Non-pigmented ciliary epithelial cell (primary cell): ENCODE data around the gene HMOX2.

Source experiments
- DNase-seq: peaks from one replicate; pipeline ENCODE4 v3.0.0-alpha.2; 2010; ENCODE audit warnings: low read depth

HMOX2 gene

DNA sequence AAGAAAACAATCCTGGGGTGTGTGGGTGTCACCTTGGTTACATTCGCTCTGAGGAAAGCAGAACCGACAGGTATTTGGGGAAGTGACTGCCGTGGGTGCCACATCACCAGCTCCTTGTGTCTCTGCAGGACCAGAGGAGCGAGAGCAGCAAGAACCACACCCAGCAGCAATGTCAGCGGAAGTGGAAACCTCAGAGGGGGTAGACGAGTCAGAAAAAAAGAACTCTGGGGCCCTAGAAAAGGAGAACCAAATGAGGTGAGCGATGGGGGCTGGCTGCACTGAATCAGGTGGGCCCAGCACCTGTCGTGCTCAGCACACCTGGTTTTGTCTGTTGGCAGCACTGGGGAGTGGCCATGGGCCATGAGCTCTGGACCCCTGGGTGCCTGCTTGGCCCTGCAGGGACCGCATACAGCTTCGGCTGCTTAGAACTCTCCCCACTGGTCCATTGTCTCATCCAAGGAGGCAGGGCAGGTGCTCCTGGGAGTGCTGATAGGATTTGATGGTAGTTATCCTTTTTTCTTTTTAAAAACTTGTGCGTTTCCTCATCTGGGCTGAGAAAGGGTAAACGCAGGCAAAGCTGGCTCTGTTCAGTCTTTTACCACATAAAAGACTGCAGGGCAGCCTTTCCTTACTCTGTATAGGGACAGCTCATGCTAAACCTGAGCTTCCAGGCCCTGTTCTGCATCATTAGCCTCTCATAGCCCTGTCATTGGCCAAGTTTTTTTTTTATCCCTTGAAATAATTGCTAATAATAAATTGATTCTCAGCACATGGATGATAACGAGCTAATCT lies 29.4 kb downstream of the HMOX2 start:
- no peak for DNase-seq

DNA sequence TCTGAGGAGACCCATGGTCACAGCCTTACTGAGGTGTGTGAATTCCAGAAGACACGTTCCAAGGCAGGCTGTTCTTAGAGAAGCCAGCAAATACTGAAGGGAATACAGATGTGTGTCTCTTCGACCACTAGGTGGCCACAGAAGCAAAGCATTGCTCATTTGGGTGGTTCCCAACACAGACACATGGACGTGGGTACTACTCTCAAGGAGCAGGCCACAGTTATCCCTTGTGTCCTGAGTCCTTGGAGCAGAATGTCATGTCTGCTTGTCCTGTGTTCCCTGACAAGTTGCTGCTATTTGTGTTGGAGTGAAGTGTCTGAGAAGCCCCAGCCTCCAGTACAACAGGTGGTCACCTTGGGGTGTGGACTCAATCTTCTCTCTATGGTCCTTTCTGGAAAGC lies 30.3 kb downstream of the HMOX2 start:
- DNase-seq = no peak

DNA sequence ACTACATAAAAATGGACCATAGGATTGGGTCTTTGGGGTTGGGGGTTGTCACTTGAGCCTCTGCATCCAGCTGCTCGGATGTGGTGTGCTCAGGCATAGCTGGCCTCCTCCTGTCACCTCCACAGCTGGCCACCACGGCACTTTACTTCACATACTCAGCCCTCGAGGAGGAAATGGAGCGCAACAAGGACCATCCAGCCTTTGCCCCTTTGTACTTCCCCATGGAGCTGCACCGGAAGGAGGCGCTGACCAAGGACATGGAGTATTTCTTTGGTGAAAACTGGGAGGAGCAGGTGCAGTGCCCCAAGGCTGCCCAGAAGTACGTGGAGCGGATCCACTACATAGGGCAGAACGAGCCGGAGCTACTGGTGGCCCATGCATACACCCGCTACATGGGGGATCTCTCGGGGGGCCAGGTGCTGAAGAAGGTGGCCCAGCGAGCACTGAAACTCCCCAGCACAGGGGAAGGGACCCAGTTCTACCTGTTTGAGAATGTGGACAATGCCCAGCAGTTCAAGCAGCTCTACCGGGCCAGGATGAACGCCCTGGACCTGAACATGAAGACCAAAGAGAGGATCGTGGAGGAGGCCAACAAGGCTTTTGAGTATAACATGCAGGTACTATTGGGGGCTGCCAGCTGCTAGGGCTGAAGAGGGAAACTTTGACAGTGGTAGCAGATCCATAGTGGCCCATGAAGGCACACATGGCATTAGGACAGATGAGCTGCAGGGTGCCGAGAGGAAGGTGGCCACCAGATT lies 31.6 kb downstream of the HMOX2 start:
- DNase-seq = no peak

DNA sequence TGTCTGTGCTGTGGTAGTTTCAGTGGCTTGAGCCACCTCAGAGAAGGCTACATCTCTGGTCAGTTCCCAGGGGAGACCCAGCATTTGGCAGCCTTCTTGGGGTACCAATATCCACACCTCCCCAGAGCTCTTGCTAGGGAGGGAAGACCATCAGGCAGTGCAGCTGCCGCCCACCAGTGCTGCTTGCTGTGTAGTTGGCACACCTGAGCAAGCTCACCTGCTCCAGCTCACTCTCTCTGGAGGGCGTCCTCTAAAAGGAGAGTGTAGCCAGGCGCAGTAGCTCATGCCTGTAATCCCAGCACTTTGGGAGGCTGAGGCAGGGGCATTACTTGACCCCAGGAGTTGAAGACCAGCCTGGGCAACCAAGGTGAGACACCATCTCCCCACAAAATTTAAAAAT lies 32.6 kb downstream of the HMOX2 start:
- DNase-seq = no peak

DNA sequence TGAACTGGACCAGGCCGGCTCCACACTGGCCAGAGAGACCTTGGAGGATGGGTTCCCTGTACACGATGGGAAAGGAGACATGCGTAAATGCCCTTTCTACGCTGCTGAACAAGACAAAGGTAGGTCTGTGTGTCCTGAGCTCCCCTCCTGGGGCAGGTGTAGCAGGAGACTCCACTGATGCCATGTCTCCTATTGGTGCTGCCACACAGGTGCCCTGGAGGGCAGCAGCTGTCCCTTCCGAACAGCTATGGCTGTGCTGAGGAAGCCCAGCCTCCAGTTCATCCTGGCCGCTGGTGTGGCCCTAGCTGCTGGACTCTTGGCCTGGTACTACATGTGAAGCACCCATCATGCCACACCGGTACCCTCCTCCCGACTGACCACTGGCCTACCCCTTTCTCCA lies 33.2 kb downstream of the HMOX2 start:
- no peak for DNase-seq

DNA sequence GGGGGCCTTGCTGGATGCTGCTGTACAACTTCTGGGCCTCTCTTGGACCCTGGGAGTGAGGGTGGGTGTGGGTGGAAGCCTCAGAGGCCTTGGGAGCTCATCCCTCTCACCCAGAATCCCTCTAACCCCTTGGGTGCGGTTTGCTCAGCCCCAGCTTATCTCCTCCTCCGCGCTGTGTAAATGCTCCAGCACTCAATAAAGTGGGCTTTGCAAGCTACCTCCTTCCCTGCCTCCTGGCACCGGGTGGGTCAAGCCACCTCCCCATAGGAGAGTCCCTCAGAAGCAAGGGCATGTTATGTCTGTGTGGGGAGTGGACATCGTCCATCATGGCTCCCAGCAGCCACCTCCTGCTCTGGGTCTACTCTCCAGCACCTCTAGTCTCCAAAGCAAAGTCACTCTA lies 33.9 kb downstream of the HMOX2 start:
- no peak for DNase-seq

DNA sequence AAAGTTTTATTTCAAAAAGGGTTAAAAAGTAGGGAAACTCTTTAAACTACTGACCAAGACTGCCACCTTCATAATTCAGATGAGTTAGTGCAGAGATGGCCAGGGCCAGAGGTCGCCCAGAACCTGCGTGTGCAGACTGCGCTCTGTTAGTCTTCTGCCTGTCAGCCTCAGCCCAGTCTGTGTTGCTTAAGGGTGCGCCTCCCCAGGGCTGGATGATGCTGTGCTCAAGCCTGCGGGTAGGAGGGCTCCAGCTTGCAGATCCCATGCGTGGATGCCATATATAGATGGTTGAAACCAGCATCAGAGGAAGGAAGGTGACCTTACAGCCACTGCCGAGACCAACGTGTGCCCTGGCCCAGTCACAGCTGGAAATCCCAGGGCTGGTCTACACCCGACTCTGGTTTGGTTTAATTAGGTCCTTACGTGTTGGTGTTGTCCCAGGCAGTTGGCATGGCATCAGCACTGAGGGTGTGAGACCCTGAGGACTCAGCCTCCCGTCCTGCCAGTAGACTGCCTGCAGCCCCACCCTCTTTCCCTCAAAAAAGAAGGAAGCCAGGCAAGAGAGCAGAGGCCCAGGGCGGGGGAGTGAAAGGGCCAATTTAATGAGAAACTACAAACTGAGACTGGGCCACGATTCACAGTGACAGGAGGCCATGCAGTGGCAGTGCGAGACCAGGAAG lies 34.7 kb downstream of the HMOX2 start:
- no peak for DNase-seq

DNA sequence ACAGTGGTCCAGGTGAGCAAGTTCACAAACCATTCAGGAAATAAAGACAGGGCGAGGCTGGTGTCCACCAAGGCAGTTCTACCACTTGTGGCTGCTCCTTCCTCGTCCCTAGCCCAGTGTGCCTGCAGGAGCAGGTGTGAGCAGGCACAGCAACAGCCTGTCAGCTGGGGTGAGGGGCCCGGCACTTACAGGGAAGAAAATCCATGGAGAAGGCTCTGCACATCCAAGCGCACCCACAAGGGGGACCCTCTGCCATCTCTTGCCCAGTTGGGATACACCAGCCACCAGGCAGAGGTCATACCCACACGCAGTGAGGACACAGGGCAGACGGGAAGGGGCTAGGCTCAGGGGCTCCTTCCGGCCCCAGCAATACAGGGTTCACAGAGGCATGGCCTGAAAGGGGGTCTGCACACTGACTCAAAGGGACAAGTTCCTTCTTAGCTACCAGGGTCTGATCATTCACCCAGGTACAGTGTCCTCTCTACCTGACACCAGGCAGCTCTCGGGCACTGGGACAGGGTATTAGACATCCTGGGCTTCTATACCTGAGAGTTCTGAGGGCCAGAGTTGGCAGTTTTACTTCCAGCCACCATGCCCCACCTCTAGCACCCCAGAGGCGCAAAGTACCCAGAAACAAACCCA lies 35.4 kb downstream of the HMOX2 start:
- DNase-seq = no peak

DNA sequence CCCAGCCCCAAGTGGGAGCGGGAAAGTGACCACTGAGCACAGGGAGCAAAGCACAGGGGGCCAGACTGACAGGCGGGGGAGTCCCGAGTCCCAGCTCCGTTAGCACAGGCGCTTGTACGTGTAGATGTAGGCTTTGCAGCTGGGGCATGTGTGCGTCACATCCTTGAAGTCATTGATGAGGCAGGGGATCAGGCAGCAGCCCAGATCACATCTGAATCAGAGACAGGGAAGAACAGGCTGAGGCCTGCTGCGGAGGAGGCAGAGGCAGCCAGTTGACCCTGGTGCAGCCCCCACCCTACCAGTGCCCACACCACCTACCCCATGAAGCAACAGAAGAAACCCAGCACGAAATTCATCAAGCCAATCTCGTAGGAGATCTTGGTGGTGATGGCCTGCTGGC lies 36.3 kb downstream of the HMOX2 start:
- no peak for DNase-seq

DNA sequence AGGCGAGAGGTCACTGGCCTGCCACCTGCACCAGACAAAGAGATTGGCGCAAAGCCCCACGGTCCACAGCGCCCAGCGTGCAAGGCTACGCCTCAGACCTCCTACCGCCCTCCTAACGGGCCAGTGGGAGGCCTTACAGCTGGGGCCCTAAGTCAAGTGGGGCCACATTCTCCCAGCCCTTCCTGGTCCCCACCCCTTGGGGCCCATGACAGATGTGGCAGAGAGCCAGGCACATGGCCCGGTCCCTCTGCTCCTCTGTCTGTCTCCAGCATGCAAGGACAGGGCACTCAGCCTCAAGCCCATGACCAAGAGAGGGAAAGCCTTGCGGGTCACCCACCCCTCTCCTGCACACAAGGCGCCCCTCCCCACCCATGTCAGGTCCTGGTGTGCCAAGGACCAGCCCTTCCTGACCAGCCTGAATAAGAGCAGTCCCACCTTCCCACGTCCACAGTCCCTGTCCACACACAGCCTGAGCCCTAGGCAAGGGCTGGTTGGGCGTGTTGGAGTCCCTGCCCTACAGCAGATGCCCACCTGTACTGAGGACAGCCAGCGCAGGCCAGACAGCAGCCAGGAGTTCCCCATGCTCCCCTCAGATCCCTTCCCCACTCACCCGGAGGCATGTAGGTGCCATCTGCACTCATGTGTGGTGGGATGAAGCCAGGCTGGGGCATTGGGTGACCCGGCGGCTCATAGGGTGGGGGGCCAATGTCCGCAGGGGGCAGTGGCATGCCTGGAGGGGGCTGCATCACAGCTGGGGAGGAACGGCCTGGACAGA lies 37.1 kb downstream of the HMOX2 start:
- DNase-seq = no peak

DNA sequence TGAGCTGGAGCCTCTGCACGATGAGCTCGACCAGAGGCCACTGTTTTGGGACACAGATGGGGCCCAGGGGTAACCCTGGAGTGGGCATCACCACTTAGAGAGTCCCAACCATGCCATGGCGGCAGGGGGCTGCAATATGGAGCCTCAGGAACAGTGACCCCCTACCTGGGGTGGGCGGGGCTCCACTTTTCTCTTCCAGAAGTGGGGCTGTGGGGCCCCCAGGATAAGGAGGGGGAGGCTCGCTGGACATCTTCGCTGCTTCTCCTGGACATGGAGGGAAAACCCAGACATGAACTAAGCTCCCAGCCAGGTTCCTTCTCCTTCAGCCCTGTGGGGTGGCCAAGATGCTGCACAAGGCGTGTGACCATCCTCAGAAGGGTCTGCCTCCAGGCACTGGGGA lies 37.7 kb downstream of the HMOX2 start:
- no peak for DNase-seq

DNA sequence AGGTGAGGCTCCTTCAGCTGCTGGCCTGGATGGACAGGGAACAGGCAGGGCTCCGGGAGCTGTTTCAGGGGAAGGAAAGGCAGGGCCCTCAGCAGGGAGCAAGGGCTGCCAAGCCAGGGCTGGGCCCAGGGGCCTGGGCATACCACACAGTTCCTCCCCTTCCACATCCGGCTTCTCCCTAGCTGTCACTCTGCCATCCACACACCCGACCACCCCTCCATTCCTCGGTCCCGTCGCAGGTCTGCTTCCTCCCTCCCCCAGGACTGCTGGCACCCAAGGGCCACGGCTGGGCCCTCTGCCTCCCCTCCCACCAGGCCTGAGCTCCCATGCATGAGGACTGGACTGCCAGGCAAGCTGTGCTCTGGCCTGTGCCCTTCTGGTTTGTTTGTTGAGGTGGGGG lies 38.4 kb downstream of the HMOX2 start:
- no peak for DNase-seq

DNA sequence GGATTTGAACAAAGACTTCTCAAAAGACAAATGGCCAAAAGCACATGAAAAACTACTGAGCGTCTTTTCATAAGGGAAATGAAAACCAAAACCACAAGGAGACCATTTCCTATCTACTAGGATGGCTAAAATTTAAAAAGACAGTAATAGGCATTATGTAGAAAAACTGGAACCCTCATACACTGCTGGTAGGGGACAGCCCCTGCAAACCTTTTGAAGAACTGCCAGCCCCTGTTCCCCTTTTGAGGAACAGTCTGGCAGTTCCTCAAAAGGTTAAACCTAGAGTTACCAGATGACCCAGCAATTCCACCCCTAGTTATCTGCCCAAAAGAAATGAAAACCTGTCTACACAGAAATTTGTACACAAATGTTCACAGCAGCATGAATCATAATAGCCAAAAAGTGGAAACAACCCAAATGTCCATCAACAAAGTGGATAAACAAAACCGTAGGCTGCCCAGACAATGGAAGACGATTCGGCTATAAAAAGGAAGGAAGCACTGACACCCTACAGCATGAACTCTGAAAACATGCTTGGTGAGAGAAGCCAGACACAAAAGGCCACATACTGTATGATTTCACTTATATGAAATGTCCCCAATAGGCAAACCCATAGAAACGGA lies 39.5 kb downstream of the HMOX2 start:
- DNase-seq = no peak

DNA sequence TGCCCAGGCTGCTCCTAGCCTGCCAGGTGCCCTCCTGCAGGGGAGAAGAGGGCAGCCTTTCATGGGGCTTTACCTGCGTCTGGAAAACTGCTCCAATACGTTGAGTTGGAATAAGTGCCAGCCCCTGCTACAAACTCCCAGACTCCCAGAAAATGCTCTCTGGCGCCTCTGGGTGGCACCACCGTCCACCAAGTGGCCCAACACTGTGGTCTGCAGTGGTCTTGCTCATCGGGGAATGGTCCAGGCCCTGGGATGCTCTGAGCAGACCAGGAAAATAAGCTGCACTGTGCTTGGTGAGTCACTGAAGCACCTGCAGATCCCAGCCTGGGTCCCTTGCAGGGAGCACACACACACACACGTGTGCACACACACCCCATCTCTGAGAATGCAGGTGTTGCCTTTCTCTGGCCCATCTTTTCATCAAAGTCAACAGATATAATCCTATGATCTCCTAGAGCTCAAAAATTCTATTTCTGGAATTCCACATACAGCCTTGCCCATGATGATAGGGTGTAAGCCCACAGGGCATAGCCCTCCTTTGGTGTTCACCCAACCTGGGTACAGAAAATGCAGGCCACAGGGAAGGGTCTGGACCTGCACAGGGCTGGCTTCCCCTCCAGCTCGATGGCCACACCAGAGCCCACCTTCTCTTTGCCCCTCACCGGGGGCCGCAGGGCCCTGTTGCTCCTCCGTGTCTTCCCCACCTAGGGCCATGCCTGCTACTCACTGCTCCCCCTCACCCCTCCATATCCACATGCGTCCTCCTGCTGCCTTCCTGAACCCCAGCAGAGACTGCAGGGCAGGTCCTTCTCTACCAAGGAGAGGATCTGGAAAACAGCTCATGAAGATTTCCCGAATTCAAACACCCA lies 41.8 kb downstream of the HMOX2 start:
- no peak for DNase-seq

DNA sequence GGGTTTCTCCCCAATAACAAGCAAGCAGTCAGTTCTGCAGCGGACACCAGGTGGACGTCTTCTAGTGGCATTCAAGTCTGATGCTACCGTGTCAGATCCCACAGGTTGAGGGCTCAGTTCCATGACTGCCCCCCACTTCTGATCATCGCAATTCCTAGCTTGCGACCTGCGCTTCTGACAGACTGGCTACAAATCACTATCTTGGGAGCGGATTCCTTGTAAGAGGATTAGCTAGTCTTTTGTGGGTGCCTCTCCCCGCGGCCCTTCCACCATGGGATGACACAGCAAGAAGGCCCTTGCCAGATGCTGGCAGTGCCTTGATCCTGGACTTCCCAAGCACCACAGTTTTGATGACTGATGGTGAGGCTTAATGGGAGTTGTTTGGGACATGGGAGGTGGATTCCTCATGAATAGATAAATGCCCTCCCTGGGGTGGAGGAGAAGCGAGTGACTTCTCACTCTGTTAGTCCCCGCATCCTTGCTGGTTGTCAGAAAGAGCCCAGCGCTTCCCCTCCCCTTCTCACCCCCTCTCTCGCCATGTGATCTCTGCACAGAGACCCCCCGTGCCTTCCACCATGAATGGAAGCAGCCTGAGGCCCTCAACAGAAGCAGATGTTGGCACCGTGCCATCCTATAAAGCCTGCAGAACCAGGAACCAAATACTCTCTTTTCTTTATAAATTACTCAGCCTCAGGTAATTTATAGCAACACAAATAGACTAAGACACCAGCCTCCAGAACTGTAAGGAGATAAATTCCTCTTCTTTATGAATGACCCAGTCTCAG lies 43.3 kb downstream of the HMOX2 start:
- DNase-seq = no peak

DNA sequence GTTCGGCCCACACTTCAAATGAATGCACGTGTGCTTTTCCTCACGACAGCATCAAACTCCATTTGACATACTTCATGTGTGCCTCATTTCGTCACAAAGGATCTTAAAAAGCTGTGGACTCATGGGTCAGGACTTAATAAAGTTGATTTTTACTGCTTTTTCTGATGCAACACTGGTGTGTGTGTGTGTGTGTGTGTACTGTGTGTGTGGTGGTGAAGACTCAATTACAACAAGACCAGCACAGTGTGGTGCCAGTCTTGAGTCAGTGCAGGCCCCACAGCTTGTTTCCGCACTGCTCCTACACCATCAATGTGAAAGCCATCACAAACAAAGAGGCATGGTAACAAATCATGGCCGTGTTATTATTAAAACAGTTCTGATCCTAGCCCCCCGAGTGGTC lies 44.7 kb downstream of the HMOX2 start:
- no peak for DNase-seq

DNA sequence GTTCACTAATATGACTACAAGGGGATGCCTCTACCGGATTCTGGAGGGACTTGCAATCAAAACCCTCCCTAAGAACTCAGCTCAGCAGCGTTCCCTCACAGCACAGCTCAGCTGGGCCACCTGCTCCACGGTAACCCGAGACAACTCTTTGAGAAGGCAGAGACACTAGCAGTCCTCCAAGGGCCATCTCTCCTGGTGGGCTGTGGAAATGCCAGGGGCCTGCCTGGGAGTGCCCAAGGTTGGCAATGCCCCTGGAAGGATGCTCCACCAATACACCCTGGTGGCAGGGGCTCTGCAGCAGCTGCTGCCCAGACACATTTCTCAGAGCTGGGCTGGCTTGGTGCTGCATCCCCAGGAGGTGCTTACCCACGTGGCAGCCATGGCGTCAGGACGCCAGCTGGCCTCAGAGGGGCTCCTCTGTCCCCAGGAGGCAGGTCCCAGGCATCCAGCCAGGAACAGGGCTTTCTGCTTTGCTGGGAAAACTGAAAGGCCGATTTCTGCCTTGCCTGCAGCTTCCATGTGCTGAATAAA lies 45.9 kb downstream of the HMOX2 start:
- no peak for DNase-seq

DNA sequence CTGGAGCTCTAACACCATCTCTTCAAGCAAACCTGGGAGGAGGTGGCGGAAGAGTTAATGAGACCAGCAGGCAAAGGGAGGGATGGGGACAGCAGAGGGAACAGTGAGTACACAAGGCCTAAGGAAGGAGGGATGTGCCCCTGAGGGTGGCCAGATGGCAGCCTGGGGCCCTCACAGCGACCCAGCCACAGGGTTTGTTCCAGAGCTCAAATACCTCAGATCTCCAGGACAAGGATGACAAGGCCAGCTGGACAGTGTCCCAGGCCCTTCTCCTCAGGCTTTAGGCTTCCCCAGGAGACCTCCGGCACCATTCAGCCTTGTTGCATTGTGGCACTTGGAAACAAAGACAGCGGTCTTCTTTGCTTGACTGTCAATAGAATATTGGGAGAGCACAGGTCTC lies 47.5 kb downstream of the HMOX2 start:
- no peak for DNase-seq

DNA sequence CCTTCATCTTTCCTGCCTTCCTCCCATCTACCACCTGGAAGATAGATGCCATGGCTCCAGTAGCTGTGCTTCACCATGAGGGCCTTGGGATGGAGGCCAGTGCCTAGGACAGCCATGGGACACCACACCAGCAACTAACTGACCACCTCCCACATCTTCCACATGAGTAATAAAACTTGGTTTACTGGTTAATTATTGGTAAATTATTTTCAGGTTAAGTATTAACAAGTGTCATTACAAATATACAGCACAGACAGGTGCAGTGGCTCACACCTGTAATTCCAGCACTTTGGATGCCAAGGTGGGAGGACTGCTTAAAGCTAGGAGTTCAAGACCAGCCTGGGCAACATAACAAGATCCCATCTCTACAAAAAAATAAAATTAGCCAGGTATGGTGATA lies 48.4 kb downstream of the HMOX2 start:
- no peak for DNase-seq
